ENCODE data around the gene GIGYF2.

- TF ChIP-seq TAF1 (IDR thresholded peaks at IDR 0.05; ENCODE audit: low read depth) (no peak), TCF12 (IDR thresholded peaks at IDR 0.05; ENCODE audit: low read depth) (no peak), CEBPB (IDR thresholded peaks at IDR 0.05) (no peak), USF1 (IDR thresholded peaks at IDR 0.05) (no peak), MAX (IDR thresholded peaks at IDR 0.05) (no peak), EP300 (IDR thresholded peaks at IDR 0.05; ENCODE audit: borderline replicate concordance) (no peak), REST (IDR thresholded peaks at IDR 0.05; ENCODE audit: low read depth) (no peak), RAD21 (IDR thresholded peaks at IDR 0.05; ENCODE audit: low read depth) (no peak), YY1 (IDR thresholded peaks at IDR 0.05; ENCODE audit: low read depth) (no peak), TEAD4 (IDR thresholded peaks at IDR 0.05) (no peak), FOXM1 (IDR thresholded peaks at IDR 0.05; ENCODE audit: borderline replicate concordance, low read depth) (no peak), NFIC (IDR thresholded peaks at IDR 0.05) (no peak), CREB1 (IDR thresholded peaks at IDR 0.05; ENCODE audit: low read depth) (no peak), EGR1 (IDR thresholded peaks at IDR 0.05) (no peak)
Measured at GRCh38 chr2:232869138-232870017, 172.2 kb downstream of the GIGYF2 start.

Data from Ishikawa (cell line).